HG03108 (cell line): ENCODE results near the gene COMMD3.
A peak's percentile ranks its signal among the peaks of the same experiment; 100 is the strongest.
"Not testable (repeated sequence)": the region's sequence is repeated elsewhere in the genome, so short reads cannot be mapped to it uniquely, and the experiment has no call there.

Experiments used
- ATAC-seq: cut with Tn5 transposase; IDR thresholded peaks from one replicate; pipeline ENCODE4 v1.9.1; 2021; ENCODE audit warnings: moderate library complexity; ENCODE audit not compliant: unreplicated experiment

The COMMD3 gene

DNA sequence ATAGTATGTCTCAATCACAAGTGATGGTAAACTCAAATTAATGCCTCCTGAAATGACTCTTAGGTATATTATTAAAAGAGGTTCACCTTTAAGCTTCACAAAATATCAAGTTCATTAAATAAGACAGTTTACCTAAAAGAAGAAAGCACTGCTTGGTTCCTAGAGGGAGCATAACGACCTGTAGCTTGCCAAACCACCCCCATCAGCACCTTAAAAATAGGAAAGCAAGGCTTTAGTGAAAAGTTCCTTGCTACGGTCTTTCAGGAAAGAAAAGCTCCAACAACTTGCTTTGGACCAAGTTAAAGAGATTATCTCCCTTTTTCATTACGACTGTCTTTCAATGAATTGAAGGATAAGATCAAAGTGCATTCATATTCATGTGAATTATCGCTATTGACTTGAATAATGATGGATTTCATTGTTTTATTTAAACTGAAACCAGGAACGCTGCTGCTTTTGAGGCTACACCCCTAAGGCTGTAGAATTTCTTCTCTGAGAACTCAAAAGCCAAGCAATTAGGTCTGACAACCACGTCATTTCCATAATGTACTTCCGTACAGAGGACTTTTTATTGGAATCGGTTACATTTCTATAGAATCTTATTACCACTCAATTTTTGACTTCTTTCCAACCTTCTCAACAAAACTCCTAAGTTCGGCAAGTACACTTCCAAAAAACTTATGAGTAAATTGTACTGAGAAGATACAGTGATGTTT, 22.2 kb downstream of the COMMD3 start:
- ATAC-seq: no peak

DNA sequence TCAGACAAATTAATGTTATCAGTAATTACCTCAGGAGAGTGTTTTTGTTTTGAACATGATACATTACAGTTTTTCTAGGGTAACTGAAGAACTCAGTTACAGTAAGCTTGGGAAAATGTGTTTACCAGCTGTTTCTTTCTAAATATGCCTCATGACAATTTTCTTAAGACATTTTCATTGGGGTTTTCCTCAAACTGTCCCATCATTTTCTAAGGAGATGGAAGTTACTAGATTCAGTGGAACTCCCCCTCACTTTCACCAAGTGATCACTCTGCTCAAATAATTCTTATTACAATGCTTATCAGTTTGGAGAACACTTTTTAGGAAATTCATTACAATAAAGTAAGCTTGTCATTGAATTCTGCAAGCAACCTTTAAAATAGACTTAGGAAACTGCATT, 22.7 kb downstream of the COMMD3 start:
- no peak for ATAC-seq

DNA sequence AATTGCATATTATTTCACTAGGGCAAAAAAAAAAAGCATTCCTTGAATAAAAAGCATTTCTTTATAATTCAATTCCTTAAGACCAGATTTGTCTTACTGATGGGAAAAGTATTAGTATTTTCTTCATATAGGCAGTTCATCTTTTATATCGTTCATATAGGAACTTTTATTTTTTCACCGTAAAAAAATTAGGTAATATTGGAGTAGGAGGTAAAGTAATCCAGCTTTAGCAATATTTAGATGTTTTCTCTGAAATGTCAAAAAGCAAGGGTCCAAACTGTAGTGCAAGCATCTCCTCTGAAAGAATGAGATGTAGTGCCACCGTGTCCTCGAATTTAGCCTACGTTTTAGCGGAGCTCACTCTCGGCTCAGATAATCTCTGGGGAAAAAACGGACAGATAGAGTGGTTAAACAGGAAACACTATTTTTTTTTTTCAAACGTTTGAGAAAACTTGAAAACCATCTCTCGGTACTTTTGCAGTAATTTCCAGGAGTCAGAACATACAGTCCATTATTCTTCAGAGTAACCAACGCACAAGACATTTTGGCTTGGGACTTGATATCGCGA, 23.7 kb downstream of the COMMD3 start:
- ATAC-seq: no peak

DNA sequence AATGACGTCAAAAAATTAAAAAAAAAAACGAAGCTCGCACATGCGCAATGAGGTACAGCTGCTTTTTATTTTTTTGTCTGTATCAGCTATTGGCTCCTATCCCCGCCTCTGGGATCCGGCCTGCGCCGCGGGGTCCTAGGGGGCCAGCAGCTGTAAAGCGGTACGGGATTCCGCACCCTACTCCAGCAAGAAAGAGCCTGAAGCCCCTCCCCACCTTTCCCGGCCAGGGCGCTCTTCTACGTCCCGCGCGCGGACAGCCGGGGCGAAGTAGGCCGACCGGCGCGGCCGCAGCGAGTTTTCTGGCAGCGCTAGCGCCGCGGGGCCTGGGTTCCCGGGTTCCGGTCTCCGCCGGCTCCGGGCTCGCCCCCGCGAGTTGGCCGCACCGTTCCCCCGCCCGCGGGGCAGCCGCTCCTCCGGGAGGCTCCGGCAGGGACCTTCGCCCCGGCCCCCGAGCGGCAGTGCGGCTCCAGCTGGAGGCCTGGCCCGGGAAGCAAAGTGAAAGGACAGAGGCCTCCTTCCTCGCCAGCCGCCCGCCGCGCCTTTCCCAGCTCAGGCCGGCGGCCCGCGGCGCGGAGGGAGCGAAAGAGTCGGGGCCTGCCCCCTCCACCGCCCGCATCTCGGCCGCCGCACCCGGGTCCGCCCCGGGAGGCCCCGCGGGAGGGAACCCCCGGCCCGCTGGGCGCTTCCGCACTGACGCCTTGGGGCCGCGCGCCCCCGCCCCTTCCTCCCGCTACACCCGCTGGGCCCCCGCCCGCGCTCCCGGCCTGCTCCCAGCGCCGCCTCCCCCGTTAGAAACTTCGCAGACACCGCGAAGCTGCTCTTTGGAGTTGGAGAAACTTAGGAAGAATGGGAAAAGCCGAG, 24.4 kb downstream of the COMMD3 start:
- ATAC-seq: peak; percentile 48

DNA sequence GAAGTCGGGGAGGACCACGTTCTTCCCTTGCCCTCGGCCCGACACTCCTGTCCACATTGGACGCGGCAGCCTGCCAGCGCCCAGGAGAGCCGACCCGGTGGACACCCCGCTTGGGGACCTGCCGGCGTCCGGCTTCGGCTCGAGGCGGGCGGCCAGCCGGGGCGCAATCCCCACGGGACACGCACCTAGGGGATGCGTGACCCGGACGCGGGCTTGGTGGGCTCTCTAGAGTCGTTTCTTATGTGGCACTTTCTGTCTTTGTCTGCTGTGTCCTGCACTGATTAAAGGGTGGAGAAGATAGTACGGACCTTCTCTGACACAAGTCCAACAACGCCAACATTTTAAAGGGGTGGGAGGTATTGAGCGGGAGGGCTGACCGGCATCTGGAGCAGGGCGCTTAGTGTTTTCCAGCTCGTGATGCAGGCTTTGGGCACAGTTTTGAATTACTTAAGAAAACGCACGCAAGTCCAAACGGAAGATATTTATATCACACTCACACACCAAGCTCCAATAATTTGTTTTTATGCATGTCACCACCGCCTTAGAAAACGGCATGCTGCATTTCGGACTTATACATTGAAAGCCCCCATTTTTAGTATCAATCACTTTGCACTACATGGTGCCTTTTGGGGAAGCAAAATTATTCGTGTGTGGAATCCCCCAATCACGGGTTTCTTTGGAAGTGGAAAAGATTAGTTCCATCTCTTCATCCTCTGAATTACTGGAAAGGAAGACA, 25.2 kb downstream of the COMMD3 start:
- peak; percentile 6 for ATAC-seq

DNA sequence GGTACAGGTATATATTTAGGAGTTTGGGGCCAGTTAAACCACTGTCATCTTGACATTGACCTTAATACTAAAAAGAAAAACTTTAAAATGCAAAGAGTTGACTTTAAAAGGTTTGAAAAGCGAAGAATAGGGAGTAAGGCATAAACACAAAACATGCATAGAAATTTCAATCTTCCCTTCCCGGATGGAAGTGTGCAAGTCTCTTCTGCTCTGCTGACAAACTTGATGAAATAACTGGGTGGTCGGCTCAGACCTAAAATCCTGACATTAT, 25.7 kb downstream of the COMMD3 start:
- ATAC-seq: no peak

DNA sequence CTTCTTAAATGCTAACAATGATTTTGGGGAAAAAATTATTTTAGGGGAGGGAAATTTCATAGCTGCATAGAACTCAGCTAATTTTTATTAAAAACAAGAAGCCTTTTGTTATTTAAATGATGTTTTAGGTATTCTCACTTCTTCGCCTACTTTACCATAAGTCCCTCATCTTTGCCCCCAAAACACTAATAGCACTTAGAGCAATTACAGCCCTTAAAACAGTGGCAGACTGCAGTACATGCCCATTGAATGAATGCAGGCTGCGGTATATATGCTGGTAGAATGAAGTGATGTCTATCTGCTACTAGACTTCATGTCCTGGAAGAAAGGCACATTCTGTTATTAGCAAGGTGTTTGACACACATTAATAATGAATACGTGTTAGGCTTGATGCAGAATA, 26.2 kb downstream of the COMMD3 start:
- ATAC-seq: no peak

DNA sequence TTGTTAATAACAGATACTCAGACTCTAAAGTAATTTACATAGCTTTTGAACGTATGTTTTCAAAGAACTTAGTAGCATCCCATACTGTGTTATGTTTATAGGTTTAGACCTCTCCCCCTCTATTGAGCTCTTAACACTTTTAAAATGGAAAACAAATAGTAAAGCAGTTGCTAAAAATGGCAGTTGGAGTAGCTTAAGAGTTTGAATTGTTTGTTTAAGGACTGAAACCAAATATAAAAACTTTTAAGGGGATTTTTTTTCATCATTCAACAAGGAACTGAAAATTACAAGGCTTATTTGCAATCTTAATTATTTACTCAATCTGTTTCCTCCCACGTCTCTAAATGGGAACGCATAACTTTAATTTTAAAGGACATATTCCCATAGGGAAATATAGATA, 27.5 kb downstream of the COMMD3 start:
- no peak for ATAC-seq

DNA sequence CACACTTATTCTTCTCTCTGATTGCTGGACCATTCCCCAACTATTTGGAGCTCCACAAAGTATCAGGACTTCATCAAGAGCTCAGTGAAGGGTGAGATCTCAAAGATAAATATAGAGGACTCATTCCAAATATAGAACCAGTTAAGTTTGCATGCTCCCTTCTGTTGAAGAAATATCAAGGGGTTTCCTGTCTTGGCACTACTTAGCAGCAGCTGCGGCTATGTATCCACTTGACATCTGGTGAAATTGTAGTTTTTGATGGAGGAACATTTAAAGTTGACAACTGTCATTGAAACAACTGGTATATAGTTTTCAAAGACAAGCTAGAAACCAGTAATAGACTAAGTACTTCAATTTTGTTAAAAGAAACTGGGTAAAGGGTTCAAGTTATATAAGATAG, 28.1 kb downstream of the COMMD3 start:
- no peak for ATAC-seq

DNA sequence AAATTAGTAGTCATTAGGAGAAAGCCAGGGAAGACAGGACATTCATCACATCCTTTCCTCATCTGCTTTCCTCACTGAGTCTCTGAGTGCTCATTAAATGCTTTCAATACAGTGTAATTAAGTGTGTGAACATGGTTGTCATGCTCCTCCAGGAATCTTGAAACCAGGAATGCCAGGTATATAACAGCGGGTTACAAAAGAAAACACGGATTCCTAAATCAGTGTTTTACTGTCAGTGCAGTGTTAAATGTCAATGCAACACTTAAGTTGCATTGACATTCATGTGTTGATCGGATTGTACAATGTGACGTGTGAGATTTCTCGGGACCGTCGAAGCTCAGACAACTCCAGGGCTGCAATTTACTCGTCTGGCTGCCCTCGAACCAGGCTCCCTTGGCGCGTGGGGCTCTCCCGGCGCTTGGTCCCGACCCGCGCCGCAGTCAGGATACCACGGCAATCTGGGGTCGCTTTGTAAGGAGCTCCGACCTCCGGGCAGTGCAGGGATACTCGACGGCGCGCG, 28.7 kb downstream of the COMMD3 start:
- ATAC-seq: no peak

DNA sequence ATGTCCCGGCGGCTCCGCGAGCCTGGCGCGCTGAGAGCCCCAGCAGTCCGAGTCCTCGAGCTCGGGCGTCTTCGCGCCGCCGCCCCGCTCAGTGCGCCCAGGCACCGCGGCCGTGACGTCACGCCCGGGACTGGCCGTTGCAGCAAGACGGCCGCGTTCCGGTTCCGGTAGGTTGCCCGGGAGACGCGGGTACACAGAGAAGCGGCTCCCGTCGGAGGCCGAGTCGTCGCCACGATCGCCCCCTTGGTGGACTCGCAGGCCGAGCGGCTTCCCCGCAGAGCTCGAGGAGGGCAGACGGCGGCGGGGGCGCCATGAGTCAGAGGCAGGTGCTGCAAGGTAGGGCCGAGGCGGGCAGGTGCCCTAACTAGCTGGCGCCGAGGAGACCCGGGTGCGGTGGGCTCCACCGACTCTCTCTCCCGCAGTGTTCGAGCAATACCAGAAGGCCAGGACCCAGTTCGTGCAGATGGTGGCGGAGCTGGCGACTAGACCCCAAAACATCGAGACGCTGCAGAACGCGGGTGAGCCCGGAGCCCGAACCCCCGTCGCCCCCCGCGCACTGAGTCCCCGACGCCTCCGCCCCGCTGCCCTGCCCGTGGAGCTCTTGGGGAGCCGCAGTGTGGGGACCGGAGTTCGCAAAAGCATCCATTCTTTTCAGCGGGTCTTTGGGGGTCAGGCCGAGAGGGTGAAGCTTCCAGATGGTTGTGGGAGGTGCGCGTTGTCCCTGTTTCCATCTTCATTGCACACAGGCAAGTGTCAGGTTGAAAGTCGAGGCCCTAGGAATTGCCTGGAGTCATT, 29.3 kb downstream of the COMMD3 start, which contains the start of gene SPAG6:
Gene SPAG6 (plus strand): TSS at position 196 of the 795 bp plus-strand sequence. CDS start 116 bp downstream, at position 312.
- no peak for ATAC-seq

DNA sequence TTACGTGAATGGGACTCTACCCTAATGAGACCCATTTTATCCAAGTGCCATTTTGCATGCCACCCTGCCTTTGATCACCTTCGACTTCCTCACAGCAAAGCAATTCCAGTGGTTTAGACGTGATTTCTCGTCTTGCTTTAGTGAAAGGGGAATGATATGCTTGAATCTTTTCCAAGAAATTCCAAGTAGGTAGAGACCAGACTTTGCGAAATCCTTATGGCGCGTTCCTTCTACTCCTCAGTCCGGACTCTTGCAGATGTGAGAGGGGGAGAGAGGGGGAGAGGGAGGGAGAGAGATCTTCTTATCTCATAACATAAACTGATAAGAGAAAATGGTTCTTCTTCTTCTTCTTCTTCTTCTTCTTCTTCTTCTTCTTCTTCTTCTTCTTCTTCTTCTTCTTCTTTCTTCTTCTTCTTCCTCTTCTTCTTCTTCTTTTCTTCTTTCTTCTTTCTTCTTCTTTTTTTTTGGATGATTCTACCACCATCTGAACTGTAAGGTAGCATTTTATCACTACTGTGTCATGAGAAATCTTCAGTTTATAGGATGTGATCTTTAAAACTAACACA, 30.0 kb downstream of the COMMD3 start:
- ATAC-seq: no peak

DNA sequence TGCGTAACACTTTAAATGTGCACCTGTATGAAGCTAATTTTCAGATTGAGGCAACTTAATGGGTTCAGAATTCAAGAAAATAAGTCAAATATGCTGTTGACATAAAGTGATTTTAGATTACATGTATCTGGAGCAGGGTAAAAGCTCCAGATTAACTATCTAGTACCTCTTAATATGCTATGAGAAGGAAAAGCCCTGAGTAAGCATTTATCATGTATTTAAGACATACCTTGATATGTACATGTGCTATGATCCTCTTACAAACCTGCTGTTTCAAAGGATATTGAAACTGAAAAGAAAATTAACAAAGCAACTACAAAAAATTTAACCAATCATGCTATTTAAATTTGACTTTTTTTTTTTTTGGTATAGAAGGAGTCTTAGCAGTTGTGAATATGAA, 33.6 kb downstream of the COMMD3 start:
- ATAC-seq: no peak

DNA sequence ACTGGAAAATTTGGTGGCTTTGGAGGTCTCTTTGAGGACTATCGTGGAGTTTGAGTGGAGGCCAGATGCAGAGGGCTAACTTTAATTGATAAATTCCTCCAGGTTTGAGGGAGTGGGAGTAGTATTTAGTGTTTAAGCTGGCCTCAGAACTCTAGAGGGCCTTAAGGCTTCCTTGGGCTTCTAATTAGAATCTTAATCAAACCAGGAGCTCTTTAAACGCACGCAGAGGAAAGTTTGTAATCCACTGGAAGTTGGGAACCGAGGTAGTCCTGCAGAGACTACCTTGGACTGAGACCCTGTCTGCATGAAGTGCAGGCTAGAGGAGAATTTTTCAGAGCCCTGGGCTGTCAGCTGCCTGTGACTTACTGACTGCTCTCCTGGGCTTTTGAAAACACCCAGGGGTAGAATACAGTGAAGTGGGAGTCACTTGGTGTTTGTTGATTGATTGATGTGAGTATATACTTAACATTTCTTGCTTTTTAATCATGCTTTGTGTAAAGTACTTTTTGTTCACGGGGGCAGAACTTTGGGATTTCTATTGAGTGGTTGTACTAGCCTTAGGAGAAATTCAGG, 35.0 kb downstream of the COMMD3 start:
- ATAC-seq: no peak

DNA sequence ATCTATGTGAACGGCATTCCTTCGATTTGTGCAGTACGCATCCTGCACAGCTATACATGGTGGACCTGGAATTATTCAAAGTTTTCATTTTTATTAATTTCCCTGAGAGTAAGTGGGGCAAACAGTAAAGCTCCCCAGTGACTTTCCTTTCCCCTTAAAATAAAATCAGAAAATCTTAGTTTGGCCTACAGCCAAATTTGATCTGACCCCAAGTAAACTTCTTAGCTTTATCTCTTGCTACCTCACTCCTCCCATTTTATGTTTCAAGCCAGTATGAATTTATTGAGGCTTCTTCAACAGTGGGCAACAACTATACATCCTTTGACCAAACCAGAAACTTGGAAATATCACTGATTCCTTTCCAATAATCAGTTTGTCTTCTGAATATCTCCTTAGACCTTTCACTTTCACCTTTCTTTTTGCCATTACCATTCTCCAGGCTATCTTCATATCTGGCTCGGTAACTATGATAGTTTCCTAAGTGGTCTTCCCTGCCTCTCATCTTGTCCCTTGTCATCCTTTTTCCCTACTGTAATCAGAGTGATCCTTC, 40.2 kb downstream of the COMMD3 start:
- ATAC-seq: no peak

DNA sequence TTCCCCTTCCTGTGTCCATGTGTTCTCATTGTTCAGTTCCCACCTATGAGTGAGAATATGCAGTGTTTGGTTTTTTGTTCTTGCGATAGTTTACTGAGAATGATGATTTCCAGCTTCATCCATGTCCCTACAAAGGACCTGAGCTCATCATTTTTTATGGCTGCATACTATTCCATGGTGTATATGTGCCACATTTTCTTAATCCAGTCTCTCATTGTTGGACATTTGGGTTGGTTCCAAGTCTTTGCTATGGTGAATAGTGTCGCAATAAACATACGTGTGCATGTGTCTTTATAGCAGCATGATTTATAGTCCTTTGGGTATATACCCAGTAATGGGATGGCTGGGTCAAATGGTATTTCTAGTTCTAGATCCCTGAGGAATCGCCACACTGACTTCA, 41.6 kb downstream of the COMMD3 start:
- not testable (repeated sequence) for ATAC-seq

DNA sequence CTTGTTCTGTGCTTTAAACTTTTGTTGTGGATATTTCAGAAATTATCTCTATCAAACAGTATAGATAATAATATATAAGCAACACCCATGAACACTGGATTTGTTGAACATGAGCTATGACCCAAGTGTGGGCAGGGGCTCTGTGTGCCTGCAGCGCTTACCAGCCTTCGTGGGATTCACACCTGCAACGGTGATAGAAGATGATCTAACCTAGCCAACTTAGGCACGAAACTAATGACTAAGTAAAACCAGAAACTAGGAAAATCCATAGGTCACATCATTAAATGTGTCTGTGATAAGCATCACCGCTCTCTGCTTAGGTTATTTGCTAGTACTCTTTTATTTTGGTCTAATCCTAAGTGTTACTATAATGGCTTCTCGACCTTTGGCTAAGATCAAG, 47.1 kb downstream of the COMMD3 start:
- ATAC-seq: no peak

DNA sequence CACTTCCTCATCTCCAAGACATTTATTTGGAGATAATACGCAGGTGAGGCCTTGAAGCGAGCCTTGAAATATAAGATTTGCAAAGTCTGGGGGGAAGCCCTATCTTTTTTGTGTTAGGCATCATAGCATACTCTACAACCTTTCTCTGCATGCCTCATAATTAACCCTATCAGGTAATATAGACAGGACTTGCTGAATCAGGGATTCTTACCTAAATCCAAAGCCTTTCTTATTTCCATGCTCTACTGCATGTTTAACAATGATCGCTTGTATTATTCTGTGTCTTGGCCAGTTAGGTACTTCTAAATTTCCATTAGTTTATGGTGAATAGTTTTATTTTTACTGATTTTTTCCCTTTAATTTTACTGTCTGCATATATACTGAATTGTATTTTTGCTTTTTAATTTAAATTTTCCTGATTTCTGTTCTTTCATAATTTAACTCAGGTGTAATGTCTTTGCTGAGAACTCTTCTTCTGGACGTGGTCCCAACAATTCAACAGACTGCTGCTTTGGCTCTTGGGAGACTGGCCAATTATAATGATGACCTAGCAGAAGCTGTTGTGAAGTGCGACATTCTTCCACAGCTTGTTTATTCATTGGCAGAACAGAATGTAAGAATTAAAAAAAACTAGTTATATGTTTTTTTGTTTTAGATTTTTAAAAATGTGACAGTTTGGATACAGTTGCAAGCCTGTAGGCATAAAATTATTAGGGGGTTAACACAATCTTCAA, 48.4 kb downstream of the COMMD3 start:
- peak; percentile 7 for ATAC-seq

DNA sequence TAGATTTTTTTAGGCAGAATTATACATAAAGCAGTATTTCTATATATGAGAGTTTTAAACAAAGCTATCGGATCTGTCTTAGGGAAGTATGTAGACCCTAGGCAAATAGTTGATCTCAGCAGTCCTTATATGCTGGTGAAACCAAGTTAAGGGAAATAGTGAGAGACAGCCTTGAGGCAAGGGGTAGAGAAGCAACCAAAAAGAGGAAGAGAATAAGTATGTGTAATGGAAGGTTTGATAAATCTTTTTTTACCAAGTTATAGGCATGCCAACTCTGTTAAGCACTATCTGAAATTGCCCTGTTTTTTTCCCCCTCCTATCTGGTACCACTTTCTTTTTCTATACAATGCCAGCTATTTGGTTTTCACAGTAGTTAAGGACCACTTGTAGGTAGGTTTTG, 49.0 kb downstream of the COMMD3 start:
- ATAC-seq: peak; percentile 49
